Subcutaneous abdominal adipose tissue (tissue), 5 donors: ENCODE results near the gene ACOXL.

ENCODE experiments used
- H3K27ac ChIP-seq: one replicate; pipeline ENCODE4 v1.7.0; 2013; ENCODE audit warnings: low read depth, mild to moderate bottlenecking, inconsistent platforms, low read length, moderate library complexity
- H3K27me3 ChIP-seq, 5 donors: one replicate each; pipeline ENCODE4 v1.7.0; 2013; ENCODE audit warnings: low read length in 5 of 5, inconsistent platforms in 1 of 5; ENCODE audit not compliant: control insufficient read depth in 5 of 5, insufficient read depth in 4 of 5
- H3K36me3 ChIP-seq, 5 donors: one replicate each; pipeline ENCODE4 v1.7.0; 2013; ENCODE audit warnings: low read length in 5 of 5; ENCODE audit not compliant: control insufficient read depth in 5 of 5, insufficient read depth in 5 of 5
- H3K4me1 ChIP-seq, 5 donors: one replicate each; pipeline ENCODE4 v1.7.0; 2013; ENCODE audit warnings: low read length in 5 of 5, mild to moderate bottlenecking in 3 of 5, moderate library complexity in 1 of 5; ENCODE audit not compliant: control insufficient read depth in 5 of 5, insufficient read depth in 5 of 5
- H3K4me3 ChIP-seq, 5 donors: one replicate each; pipeline ENCODE4 v1.7.0; 2013; ENCODE audit warnings: low read length in 5 of 5, low read depth in 1 of 5
- H3K9ac ChIP-seq, 5 donors: one replicate each; pipeline ENCODE4 v1.7.0; 2013; ENCODE audit warnings: low read length in 5 of 5, mild to moderate bottlenecking in 4 of 5, moderate library complexity in 3 of 5
- H3K9me3 ChIP-seq, 5 donors: one replicate each; pipeline ENCODE4 v1.7.0; 2013; ENCODE audit warnings: low read length in 5 of 5; ENCODE audit not compliant: control insufficient read depth in 5 of 5
- donor health status: healthy.
- donor health status: healthy.
- donor health status: healthy.
- donor health status: healthy.
- donor health status: healthy.

The ACOXL gene

DNA sequence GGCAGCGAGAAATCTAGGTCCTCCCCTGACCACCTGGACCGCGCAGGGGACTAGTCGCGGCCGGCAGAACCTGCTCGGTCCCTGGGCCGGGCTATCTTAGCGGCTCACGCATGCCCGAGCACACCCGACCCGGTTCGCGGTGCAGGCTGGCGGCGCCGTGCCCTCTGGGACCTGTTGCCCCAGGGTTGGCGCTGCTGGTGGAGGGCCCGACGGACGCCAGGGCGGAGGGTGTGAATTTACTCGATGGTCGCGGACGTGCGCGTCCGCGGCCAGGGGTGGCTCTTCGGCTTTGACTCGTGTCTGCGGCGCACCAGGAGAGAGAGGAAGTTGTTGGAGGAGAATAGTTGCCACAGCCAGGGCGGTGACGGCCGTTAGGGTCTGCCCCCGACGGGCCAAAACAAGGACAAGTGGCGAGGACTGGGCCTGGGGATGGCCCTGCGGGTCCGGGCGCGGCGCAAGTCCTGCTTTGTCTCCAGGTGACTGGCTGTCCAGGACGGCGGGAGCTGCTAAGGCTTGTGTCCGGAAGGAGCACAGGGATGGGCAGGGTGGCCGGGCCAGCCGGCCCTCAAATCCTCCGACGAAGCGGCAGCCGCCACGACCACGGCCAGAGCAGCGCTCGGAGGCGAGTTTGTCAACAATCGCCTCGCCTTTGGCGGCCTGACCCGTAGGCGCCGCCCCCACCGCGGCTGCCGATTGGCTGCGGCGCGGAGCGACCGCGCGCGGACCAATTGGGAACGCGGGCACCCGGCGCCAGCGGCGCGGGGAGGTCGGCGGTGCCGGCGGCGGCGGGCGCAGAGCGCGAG, 389.7 kb downstream of the ACOXL start:
- Histone ChIP-seq H3K36me3 (peaks cover 8 to 14% (median 9%) of the 10 kb centered on the region in 5 donors), H3K4me1 (peaks cover 3 to 69% (median 57%) of the 10 kb centered on the region in 5 donors), H3K27ac (peak overlapping the region; percentile 16), H3K27me3 (peaks cover 0 to 3% (median 0%) of the 10 kb centered on the region in 5 donors), H3K4me3 (peak overlapping the region; percentile 77 to 90 (median 84)), H3K9me3 (no peaks in the 10 kb centered on the region), H3K9ac (peak overlapping the region in 4 of 5 donors; percentile 59 to 78 (median 70))

DNA sequence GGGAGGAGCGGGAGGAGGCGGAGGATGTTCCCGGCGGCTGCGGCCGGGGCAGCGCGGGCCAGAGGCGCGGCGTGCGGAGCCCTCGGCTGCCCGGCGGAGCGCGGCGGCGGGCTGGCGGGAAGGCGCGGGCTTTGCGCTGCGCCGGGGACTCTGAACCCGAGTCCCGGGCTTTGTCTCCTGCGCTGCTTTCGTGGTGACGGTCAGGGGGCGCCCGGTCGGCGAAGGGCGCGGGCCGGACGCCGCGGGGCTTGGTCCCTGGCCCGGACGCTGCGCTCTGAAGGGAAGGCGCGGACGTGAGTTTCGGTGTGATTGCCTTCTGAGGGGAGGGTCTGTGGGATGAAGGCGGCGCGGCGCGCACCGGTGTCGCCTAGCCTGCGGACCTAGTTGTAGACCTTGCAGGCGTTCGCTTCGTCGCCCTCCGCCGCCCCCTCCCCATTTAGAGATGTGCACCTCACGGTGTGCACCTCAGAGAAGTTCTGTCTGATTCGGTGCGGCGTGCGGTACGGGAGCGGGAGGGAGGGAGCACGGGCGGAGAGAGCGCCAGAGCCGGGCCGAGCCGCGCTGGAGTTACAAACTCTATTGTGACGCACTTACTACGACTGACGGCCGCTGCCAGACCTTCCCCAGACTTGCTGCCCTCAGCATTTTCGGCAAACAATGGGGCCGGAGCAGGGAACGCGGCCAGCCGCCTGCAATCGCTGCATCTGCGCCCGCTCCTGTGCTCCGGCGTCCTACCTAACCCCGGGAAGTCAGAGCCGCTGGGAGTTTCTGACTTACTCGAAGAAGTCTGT, 390.5 kb downstream of the ACOXL start:
- Histone ChIP-seq H3K4me3 (peak overlapping the region; percentile 55 to 95 (median 90)), H3K9ac (peak overlapping the region in 4 of 5 donors; percentile 51 to 81 (median 70)), H3K36me3 (peaks cover 8 to 18% (median 11%) of the 10 kb centered on the region in 5 donors), H3K27me3 (peaks cover 0 to 3% (median 0%) of the 10 kb centered on the region in 5 donors), H3K9me3 (no peaks in the 10 kb centered on the region), H3K27ac (peak overlapping the region; percentile 57), H3K4me1 (peaks cover 2 to 61% (median 49%) of the 10 kb centered on the region in 5 donors)

- H3K9me3 ChIP-seq: no peaks in the 10 kb centered on the region
- H3K27me3 ChIP-seq: no peaks in the 10 kb centered on the region
- H3K9ac ChIP-seq: no peak overlapping the region
- H3K36me3 ChIP-seq: peaks cover 8 to 25% (median 16%) of the 10 kb centered on the region in 5 donors
- no peak overlapping the region for H3K27ac ChIP-seq
- H3K4me3 ChIP-seq: peak overlapping the region in 1 of 5 donors; percentile 90
- H3K4me1 ChIP-seq: peaks cover 0 to 52% (median 40%) of the 10 kb centered on the region in 5 donors
Observed at GRCh38 chr2:111123751-111124150, 391.4 kb downstream of the ACOXL start.

DNA sequence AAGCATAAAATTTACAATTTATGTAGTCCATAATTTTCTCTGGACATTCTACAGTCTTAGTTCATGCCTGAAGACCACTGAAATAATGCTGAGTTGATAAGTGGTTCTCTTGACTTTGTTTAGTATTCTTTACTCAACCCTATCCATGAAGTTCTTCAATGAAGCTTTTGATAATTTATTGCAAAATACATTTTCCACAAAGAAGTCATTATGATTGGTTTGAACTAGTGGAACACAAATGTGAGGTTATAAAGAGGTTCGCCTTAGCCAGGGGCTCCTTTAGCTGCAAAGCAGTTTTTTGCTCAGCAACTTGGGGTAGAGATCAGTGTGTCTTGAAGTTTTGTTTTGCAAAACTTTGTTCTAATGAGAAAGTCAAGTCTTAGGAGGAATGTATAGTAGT, 394.2 kb downstream of the ACOXL start:
- Histone ChIP-seq H3K36me3 (peaks cover 8 to 36% (median 23%) of the 10 kb centered on the region in 5 donors), H3K9ac (no peak overlapping the region), H3K27ac (no peak overlapping the region), H3K9me3 (no peaks in the 10 kb centered on the region), H3K27me3 (no peaks in the 10 kb centered on the region), H3K4me3 (no peak overlapping the region), H3K4me1 (peaks cover 0 to 26% (median 20%) of the 10 kb centered on the region in 5 donors)

DNA sequence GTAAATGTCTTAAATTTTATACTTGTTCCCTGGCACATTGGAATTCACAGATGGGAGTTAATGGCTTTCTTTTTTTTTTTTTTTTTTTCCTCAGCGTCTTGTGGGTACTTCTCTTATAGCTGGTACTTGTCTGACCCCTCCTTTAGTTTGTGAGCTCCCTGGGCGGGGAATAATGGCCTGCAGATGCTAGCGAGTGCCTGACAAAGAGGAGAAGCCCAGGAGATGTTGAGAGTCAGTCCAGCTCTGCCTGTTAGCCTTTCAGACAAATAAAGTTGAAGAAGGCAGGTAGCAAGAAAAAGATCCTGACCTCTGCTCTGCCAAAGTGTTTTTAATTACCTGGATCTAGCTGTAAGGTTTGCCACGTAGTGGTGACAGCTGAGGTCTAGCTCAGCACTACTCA, 395.0 kb downstream of the ACOXL start:
- no peaks in the 10 kb centered on the region for H3K27me3 ChIP-seq
- H3K27ac ChIP-seq: no peak overlapping the region
- H3K4me1 ChIP-seq: peaks cover 0 to 19% (median 13%) of the 10 kb centered on the region in 5 donors
- H3K4me3 ChIP-seq: no peak overlapping the region
- no peaks in the 10 kb centered on the region for H3K9me3 ChIP-seq
- H3K36me3 ChIP-seq: peaks cover 8 to 36% (median 23%) of the 10 kb centered on the region in 5 donors
- no peak overlapping the region for H3K9ac ChIP-seq

DNA sequence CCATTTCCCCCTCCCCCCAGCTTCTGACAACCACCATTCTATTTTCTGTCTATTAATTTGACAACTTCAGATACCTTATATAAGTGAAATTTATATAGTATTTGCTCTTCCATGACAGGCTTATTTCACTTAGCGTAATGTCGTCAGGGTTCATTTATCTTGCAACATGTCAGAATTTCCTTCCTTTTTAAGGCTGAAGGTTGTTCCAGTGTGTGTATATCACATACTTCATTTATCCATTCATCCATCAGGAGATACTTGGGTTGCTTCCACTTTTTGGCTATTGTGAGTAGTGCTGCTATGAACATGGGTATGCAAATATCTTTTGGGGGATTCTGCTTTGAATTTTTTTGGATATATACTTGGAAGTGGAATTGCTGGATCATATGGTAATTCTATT, 395.7 kb downstream of the ACOXL start:
- H3K9me3 ChIP-seq: no peaks in the 10 kb centered on the region
- no peaks in the 10 kb centered on the region for H3K27me3 ChIP-seq
- no peak overlapping the region for H3K9ac ChIP-seq
- no peak overlapping the region for H3K4me3 ChIP-seq
- H3K4me1 ChIP-seq: peaks cover 0 to 14% (median 10%) of the 10 kb centered on the region in 5 donors
- H3K27ac ChIP-seq: no peak overlapping the region
- peaks cover 8 to 36% (median 25%) of the 10 kb centered on the region in 5 donors for H3K36me3 ChIP-seq

DNA sequence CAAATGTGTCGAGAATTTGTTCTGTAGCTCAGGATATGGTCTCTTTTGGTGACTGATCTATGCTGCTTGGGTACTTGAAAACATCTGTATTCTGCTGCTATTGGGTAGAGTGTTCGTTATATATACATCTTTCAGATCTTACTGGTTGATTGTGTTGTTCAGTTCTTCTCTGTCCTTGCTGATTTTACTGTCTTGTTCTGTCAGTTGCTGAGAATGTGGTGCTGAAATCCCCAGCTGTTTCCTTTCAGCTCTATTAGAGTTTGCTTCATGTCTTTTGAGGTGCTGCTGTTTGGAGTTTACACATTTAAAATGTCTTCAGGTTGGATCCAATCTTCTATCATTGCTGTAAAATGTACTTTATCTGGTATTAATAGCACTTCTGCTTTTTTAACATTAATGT, 401.2 kb downstream of the ACOXL start:
- Histone ChIP-seq H3K27ac (no peak overlapping the region), H3K9ac (no peak overlapping the region), H3K36me3 (peaks cover 0 to 17% (median 9%) of the 10 kb centered on the region in 5 donors), H3K4me3 (no peak overlapping the region), H3K4me1 (peaks cover 2 to 19% (median 16%) of the 10 kb centered on the region in 5 donors), H3K9me3 (no peaks in the 10 kb centered on the region), H3K27me3 (no peaks in the 10 kb centered on the region)

DNA sequence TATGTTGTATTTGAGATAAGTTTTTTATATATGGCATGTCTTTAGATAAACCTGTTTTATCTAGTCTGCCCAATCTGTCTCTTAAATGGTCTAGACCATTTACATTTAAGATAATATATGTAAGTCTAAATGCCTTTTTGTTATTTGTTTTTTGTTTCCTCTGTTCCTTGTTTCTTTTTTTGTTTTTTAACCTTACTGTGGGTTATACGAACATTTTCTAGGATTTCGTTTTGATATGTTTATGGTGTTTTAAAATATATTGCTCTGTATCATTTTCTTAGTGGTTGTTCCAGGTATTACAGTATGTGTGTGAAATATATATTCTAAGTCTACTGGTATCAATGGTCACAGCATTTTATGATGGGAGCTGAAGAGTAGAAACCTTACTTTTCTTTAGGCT, 401.7 kb downstream of the ACOXL start:
- H3K9ac ChIP-seq: no peak overlapping the region
- no peaks in the 10 kb centered on the region for H3K9me3 ChIP-seq
- H3K27ac ChIP-seq: no peak overlapping the region
- no peaks in the 10 kb centered on the region for H3K27me3 ChIP-seq
- H3K36me3 ChIP-seq: peaks cover 0 to 13% (median 7%) of the 10 kb centered on the region in 5 donors
- no peak overlapping the region for H3K4me3 ChIP-seq
- H3K4me1 ChIP-seq: peaks cover 2 to 23% (median 17%) of the 10 kb centered on the region in 5 donors

- no peak overlapping the region for H3K27ac ChIP-seq
- no peaks in the 10 kb centered on the region for H3K27me3 ChIP-seq
- no peak overlapping the region for H3K9ac ChIP-seq
- H3K9me3 ChIP-seq: no peaks in the 10 kb centered on the region
- peaks cover 0 to 9% (median 2%) of the 10 kb centered on the region in 5 donors for H3K36me3 ChIP-seq
- no peak overlapping the region for H3K4me3 ChIP-seq
- H3K4me1 ChIP-seq: peaks cover 2 to 28% (median 21%) of the 10 kb centered on the region in 5 donors
Observed at GRCh38 chr2:111135237-111135909, 403.0 kb downstream of the ACOXL start.
